Measurements from ENCODE around the gene RILP.

The RILP gene

GRCh38 chr17:1647802-1648171, 1.9 kb downstream of the RILP start:
- no peak for DNase-seq

DNA sequence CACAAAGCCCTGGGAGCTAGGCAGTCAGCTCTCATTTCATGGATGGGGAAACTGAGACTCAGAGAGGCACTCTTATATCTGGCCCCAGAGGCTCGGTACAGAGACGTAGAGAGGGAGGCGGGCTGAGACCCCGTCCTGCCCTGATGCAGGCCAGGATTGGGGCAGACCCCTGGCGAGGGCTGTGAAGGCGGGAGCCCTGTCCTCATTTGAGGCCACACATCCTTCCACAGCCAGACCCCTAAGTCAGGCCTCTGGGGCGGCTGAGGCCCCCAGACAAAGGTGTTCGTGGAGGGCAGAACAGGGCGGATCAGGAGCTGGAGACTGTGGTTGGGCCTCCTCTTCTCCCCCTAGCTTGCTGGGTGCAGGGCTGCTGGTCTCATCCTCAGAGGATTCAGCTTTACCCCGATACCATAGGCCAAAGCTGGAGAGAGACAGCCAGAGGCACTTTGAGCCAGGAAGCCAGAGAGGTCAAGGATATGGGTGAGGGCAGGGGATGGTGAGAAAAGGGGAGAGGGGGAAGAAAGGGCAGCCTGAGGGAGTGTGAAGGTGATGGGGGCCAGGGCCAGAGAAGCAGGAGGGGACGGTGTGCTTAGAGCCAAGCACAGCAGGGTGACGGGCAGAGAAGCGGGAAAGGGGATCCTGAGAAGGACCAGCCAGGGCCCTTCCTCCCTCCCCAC, 3.3 kb downstream of the RILP start:
- no peak for DNase-seq

GRCh38 chr17:1645207-1646171, 4.2 kb downstream of the RILP start, which contains the start of gene SCARF1:
SCARF1 (minus strand) TSS chr17:1645732; CDS start chr17:1645697, 35 bp downstream.
- no peak for DNase-seq

DNA sequence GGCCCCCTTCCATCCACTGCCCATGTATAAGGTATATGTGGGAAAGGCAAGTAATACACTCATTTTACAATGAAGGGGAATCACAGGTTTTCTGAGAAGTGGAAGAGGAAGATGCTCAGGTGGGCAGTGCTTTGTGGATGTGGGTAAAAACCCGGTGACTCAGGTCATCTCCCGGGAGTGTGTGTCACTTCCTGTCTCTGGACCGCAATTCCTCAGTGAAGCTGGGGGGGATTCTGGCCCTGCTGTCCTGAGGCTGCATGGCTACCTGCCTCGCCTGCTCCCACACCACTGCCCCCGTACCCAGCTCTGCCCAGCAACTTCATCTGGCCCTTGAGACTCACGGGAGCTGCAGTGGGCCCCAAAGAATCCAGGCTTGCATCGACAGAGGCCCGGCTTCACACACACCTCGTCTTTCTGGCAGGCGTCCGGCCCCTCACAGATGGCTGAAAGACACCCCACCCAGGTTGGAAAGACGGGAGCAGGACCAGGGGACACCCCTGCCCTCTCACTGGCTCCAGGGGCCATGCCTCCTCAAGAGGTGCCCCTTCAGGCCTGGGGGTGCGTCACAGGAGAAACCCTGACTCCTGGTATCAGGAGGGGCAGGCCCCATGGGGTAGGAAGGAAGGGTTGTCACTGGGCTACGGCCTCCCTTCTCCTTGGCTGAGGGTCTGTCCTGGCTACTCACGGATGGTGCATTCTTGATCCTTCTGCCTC, 5.0 kb downstream of the RILP start:
- no peak for DNase-seq

GRCh38 chr17:1643999-1644492, 5.6 kb downstream of the RILP start:
- DNase-seq = no peak

DNA sequence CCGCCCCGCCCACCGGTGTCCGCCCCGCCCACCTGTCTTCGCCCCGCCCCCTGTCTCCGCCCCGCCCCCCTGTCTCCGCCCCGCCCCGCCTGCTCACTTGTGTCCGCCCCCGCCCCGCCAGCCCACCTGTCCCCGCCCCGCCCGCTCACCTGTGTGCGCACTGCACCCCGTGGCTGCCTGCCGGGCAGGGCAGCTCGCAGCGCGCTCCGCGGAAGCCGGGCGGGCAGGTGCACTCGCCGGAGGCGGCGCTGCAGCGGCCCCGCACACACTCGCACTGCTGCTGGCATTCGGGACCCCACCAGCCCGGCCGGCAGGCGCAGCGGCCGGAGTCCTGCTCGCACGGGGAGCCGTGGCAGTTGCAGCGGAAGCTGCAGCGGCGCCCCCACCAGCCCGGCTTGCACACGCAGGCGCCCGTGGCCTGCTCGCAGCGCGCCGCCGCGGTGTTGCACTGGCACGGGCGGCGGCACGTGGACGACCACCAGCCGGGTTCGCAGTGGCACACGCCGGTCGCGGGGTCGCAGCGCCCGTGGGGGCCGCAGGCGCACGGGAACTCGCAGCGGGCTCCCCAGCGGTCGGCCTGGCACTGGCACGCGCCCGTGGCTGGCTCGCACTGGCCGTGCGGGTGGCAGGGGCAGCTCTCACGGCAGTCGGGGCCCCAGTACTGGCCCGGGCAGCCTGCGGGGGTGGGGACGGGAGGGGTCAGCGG, 6.2 kb downstream of the RILP start:
- peak; percentile 31 to 80 (median 67) for DNase-seq

DNA sequence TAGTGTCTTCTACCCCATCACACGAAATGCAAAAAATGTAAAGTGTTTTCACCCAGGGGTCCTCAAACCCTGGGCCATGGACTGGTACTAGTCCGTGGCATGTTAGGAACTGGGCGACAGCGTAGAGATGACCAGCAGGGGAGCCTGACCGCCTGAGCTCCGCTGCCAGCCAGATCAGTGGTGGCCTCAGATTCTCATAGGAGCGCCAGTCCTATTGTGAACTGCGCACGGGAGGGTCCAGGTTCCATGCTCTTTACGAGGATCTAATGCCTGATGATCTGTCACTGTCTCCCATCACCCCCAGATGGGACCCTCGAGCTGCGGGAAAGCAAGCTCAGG, 8.6 kb downstream of the RILP start:
- no peak for DNase-seq

GRCh38 chr17:1640329-1641064, 9.2 kb downstream of the RILP start:
- DNase-seq = no peak

- no peak for DNase-seq
Measured at GRCh38 chr17:1639549-1640180, 10.0 kb downstream of the RILP start.

DNA sequence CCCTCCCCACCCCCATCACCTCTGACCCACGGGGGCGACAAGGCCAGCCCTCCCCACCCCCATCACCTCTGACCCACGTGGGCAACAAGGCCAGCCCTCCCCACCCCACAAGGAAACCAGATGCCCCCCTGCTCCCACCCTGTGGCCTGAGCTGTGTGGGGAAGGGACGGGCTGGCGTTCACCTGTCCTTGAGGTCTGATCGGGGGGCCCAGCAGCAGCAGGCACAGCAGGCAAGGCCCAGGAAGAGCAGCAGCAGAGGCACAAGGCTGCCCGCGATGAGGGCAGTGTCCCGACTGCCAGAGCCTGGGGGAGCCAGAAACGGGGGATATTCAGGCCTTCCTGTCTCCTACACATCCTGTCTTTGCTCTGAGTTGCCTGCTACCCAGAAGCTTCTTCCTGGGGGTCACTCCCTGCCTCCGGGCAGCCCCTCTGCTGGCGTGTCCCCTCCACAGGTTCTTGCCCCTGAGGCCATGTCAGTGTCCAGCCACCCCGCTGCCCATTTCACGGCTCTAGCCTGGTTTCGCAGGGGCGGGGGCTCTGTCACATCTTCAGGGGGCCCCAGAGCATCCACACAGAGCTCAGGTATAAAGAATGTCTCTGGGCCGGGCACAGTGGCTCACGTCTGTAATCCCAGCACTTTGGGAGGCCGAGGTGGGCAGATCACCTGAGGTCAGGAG, 10.9 kb downstream of the RILP start:
- DNase-seq = no peak

DNA sequence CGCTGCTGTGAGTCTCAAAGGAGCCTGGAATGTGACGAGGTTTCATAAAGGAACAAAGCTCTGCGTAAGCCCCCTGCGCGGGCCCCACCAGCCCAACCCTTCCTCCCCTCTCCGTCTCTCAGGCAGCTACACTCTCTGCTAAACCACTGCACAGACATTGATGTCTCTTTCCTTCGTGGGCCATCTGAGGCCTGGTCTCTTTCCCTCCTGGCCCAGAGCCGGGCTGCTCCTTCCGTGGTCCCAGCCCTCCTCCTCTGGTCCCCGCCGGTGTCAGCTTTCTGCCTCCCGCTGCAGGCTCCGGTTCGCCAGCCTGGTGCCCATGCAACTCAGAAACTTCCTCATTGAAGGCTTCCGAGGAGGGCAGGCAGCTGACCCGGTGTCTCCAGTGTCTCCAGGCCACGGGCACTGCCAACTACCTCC, 11.5 kb downstream of the RILP start:
- no peak for DNase-seq

GRCh38 chr17:1636732-1637285, 12.9 kb downstream of the RILP start:
- no peak for DNase-seq

- no peak for DNase-seq
Measured at GRCh38 chr17:1635675-1636465, 13.8 kb downstream of the RILP start.

GRCh38 chr17:1634841-1635650, 14.6 kb downstream of the RILP start:
- no peak for DNase-seq

GRCh38 chr17:1630662-1631061, 19.0 kb downstream of the RILP start:
- no peak for DNase-seq

DNA sequence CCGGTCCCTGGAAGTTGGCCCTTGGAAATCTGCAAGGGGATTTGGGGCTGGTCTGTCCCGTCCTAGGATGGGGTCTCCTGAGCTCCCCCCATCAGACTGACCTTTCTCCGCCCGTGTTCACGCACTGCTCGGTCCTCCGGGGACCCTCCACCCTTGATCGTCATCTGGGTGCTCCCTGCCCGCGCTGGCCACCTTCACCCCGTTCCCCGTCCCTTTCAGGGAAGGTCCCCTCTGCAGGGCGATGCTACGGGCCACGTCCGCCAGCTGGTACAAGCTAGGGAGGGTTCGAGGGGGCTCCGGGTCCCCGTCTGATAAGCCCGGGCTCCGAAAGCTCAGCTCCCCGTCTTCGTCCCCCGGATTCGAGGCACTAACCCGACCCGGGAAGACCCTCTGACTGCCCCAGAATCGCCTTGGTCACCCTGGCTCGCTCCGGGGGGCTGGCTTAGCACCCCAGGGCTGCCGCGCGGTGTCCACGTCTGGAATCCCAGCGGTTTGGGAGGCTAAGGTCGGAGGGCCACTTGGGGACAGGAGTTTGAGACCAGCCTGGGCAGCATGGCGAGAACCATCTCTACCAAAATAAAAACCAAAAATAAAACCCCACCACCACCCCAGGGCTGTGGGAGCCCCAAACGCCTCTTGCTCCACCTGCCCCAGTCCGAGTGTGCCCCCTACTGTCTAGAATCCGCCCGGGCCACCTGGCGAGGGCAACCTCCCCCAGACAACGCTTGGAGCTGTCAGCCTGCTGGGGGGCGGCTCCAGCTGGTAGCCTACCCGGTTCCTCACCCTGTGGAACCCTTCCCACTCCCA, 20.0 kb downstream of the RILP start:
- DNase-seq = peak in 4 of 5 experiments; percentile 49 to 72 (median 59)

- peak; percentile 73 to 89 (median 83) for DNase-seq
Measured at GRCh38 chr17:1628856-1629503, 20.7 kb downstream of the RILP start.

Data from T-helper 2 cell (primary cell).